Esophagus muscularis mucosa (tissue), 4 donors: ENCODE data around the gene ENTPD8.

Experiments
- EP300 ChIP-seq: sonication (generic); formaldehyde crosslinking; IDR thresholded peaks from one replicate; pipeline ENCODE4 v1.6.1; 2017; ENCODE audit warnings: antibody characterized with exemption
- POLR2A ChIP-seq: fragments of 450-650 bp; IDR thresholded peaks from one replicate; pipeline ENCODE4 v1.6.1; 2017; ENCODE audit warnings: antibody characterized with exemption, moderate library complexity, mild to moderate bottlenecking, low read depth
- TF ChIP-seq, protein P1 (sequence below), 3 experiments: fragments of 200-600 bp in 2 of 3; fragments of 450-650 bp in 1 of 3; sonication (generic) in 2 of 3; IDR thresholded peaks; one replicate each; pipeline ENCODE4 v1.5.1; 2017 to 2019; ENCODE audit warnings: antibody characterized with exemption in 3 of 3, mild to moderate bottlenecking in 2 of 3, moderate library complexity in 1 of 3

DNA sequence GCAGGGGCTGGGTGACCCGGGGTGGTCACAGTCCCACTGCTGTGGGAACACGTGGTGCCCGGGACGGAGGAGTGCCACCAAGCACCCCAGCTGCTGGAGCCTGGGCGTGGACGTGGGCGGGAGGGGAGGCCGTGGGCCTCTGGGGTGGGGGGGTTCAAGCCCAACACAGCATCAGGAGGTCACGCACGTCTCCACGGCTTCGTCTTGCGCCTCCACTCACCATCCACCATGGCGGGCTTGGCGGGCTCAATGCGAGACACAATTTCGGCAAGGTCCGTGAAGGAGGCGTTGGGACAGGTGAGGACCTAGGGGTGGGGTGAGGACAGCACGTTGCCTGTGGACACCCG lies 20.1 kb upstream of the ENTPD8 start:
- TF ChIP-seq, protein P1, sequence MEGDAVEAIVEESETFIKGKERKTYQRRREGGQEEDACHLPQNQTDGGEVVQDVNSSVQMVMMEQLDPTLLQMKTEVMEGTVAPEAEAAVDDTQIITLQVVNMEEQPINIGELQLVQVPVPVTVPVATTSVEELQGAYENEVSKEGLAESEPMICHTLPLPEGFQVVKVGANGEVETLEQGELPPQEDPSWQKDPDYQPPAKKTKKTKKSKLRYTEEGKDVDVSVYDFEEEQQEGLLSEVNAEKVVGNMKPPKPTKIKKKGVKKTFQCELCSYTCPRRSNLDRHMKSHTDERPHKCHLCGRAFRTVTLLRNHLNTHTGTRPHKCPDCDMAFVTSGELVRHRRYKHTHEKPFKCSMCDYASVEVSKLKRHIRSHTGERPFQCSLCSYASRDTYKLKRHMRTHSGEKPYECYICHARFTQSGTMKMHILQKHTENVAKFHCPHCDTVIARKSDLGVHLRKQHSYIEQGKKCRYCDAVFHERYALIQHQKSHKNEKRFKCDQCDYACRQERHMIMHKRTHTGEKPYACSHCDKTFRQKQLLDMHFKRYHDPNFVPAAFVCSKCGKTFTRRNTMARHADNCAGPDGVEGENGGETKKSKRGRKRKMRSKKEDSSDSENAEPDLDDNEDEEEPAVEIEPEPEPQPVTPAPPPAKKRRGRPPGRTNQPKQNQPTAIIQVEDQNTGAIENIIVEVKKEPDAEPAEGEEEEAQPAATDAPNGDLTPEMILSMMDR (IDR thresholded peaks at IDR 0.05): no peak
- TF ChIP-seq EP300 (no peak), POLR2A (no peak)
